Measurements from ENCODE around the gene PIK3CD.
"Not testable (repeated sequence)": the region's sequence is repeated elsewhere in the genome, so short reads cannot be mapped to it uniquely, and the experiment has no call there.

The PIK3CD gene

DNA sequence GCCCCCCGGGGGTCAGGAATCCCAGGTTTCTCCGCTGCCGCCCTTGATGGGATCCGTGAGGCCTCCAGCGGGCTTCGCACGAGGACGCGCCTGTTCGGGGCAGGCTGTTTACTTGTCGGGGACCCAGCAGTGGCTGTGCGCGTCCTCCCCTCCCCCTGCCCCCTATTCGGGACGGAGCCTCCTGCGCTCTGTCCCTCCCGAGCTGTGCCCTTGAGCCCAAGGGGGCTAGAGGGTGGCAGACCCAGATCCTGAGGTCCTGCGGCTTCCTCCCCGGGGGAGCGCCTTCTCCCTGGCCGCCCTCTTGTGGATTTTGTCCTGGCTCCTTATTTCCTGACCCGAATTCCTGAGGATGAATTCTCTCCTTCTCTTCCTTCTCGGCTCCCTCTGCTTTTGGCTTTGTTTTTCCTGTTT, 38.4 kb downstream of the PIK3CD start:
- DNase-seq (ENCODE audit: low spot score) = peak; percentile 28

DNA sequence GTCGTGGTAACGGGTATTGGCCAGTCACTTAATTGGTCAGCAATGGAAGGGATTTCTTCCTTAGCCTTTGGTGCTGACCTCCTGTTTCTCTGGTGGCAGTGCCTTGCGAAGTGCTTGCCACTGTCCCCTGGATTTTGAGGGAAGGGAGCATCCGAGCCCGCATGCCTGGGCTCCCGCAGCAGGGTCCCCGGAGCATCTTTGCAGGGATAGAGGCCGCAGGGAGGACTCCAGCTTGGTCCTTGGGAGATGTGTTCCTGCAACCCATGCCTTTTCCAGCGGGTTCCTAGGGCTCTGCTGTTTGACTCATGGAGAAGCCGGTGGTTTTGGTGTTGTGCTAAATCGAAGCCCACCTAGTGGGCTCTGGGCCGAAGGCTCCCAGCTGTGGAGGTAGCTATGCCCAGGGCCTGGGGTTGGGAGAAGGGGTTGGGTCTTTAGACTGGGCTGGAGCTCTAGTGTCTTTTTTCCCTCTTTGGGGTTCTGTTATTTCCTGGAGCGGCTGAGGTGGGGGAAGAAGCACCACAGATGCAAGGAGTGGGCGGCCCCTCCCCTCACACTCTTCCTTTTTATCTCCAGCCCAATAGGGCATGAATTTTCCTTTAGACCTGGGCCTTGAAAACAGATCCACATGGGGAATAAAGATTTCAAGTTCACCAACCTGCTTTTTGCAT, 39.0 kb downstream of the PIK3CD start:
- DNase-seq (ENCODE audit: low spot score) = no peak

- no peak for DNase-seq (ENCODE audit: low spot score)
These were observed 39.5 kb downstream of the PIK3CD start for GRCh38 chr1:9691108-9691445.

- DNase-seq (ENCODE audit: low spot score) = no peak
These were observed 40.2 kb downstream of the PIK3CD start for GRCh38 chr1:9691691-9692090.

- no peak for DNase-seq (ENCODE audit: low spot score)
These were observed 45.3 kb downstream of the PIK3CD start for GRCh38 chr1:9696793-9697192.

- DNase-seq (ENCODE audit: low spot score) = no peak
These were observed 47.8 kb downstream of the PIK3CD start for GRCh38 chr1:9699361-9699760.

DNA sequence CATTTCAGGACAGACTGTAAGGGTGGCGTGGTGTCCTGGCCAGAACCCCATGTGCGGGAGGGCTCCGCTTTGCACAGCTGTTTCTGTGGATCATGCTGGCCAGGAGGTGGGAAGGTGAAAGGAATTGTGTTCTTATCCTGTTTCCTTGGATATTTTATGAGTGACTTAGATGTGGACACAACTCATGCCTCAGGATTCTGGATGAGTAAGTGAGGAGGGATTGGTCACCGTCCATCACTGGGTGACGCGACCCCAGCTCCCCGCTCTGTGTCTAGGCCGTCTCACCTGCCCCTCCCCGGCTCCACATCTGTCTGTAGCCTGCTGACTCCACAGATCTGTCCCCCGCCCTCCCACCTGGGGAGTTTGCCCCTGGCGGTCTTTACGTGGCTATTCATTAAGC, 48.8 kb downstream of the PIK3CD start:
- no peak for DNase-seq (ENCODE audit: low spot score)

- no peak for DNase-seq (ENCODE audit: low spot score)
These were observed 50.1 kb downstream of the PIK3CD start for GRCh38 chr1:9701665-9702064.

DNA sequence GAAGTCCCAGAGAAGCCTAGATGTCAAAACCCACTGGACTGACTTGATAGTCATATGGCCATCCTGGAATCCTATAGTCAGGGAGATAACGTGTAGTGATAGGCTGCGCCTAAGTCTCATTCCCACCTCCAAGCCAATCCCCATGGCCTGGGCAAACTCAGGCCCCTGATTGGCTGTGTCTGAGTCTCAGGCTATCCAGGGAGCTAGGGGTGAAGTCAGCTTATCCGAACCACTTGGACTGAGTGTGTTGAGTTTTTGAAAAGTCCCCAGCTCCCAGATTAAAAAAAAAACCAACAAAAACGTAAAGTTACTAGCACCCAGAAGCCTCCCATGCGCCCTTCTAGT, 51.6 kb downstream of the PIK3CD start:
- DNase-seq (ENCODE audit: low spot score) = no peak

GRCh38 chr1:9703681-9704080, 52.1 kb downstream of the PIK3CD start:
- no peak for DNase-seq (ENCODE audit: low spot score)

GRCh38 chr1:9705337-9706093, 54.0 kb downstream of the PIK3CD start:
- no peak for DNase-seq (ENCODE audit: low spot score)

GRCh38 chr1:9706178-9706577, 54.6 kb downstream of the PIK3CD start:
- no peak for DNase-seq (ENCODE audit: low spot score)

DNA sequence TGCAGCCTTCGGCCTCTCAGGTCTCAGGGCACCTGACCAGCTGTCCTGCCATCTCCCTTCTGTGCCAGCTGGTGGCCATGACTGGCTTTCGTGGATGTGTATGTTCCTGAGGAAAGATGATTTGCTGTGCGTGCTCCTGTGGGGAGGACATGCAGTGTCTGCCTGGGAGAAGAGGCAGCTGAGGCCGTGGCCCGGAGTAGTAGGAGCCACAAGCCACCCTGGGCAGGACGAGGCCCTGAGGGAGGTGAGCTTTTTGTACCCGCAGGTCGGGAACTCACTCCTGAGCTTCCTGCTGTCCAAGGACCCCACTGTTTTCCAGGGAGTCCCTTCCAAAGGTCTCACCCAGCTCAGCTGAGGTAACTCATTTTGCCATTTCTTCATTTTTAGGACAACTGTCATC, 58.5 kb downstream of the PIK3CD start:
- DNase-seq (ENCODE audit: low spot score) = no peak

DNA sequence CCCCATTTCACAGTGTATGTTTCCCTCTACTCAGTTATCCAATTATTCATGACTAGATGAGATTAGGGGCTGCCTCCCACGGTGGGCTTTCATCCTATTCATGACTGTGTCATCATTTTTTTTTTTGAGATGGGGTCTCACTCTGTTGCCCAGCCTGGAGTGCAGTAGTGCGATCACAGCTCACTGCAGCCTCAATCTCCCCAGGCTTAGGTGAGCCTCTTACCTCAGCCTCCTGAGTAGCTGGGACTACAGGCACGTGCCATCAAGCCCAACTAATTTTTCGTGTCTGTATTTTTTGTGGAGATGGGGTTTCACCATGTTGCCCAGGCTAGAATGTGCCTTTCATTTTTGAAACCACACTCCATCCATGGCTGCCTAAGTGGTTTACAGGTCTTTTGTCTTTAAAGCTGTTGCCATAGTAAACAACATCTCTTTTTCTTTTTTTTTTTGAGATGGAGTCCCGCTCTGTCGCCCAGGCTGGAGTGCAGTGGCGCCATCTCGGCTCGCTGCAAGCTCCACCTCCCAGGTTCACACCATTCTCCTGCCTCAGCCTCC, 60.0 kb downstream of the PIK3CD start:
- no peak for DNase-seq (ENCODE audit: low spot score)

DNA sequence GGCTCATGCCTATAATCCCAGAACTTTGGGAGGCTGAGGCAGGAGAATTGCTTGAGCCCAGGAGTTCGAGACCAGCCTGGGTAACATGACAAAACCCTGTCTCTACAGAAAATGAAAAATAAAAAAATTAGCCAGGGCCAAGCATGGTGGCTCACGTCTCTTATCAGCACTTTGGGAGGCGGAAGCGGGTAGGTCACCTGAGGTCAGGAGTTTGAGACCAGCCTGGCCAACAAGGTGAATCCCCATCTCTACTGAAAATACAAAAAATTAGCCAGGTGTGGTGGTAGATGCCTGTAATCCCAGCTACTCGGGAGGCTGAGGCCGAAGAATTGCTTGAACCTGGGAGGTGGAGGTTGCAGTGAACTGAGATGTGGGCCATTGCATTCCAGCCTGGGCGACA, 61.2 kb downstream of the PIK3CD start:
- DNase-seq (ENCODE audit: low spot score) = not testable (repeated sequence)

GRCh38 chr1:9714257-9714718, 62.8 kb downstream of the PIK3CD start:
- no peak for DNase-seq (ENCODE audit: low spot score)

DNA sequence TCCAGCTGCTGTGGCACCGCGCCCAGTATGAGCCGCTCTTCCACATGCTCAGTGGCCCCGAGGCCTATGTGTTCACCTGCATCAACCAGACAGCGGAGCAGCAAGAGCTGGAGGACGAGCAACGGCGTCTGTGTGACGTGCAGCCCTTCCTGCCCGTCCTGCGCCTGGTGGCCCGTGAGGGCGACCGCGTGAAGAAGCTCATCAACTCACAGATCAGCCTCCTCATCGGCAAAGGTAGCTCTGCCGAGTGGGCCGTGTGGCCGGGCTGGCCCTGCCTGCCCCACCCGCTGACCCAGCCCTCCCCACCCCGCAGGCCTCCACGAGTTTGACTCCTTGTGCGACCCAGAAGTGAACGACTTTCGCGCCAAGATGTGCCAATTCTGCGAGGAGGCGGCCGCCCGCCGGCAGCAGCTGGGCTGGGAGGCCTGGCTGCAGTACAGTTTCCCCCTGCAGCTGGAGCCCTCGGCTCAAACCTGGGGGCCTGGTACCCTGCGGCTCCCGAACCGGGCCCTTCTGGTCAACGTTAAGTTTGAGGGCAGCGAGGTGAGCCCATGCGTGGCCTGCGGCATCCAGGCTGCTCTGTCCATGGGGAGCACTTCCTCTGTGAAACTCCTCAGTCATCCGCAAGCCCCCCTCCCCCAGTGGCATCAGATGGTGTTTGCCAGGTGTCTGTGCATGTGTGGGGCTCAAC, 64.2 kb downstream of the PIK3CD start:
- no peak for DNase-seq (ENCODE audit: low spot score)

DNA sequence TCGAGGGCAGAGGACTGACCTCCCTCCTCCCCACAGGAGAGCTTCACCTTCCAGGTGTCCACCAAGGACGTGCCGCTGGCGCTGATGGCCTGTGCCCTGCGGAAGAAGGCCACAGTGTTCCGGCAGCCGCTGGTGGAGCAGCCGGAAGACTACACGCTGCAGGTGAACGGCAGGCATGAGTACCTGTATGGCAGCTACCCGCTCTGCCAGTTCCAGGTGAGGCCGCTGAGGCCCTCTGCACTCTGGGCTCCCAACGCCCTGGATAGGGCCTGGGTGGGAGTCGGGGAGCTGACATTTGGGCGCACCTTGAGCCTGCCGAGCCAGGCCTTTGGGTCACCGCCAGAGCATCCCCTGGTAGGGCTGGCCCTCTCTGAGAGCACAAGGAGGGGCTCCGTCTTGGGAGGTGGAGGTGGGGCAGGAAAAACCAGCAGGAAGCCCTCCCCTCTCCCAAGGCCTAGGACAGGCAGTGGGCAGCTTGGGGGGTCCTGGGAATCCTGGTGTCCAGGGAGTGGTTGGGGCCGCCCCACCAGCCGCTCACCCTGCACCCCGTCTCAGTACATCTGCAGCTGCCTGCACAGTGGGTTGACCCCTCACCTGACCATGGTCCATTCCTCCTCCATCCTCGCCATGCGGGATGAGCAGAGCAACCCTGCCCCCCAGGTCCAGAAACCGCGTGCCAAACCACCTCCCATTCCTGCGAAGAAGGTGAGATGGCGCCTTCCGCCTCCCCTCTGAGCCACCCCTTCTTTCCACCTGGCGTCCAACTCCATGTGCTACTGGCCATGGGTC, 65.1 kb downstream of the PIK3CD start:
- DNase-seq (ENCODE audit: low spot score) = no peak

- no peak for DNase-seq (ENCODE audit: low spot score)
These were observed 65.9 kb downstream of the PIK3CD start for GRCh38 chr1:9717193-9718005.

DNA sequence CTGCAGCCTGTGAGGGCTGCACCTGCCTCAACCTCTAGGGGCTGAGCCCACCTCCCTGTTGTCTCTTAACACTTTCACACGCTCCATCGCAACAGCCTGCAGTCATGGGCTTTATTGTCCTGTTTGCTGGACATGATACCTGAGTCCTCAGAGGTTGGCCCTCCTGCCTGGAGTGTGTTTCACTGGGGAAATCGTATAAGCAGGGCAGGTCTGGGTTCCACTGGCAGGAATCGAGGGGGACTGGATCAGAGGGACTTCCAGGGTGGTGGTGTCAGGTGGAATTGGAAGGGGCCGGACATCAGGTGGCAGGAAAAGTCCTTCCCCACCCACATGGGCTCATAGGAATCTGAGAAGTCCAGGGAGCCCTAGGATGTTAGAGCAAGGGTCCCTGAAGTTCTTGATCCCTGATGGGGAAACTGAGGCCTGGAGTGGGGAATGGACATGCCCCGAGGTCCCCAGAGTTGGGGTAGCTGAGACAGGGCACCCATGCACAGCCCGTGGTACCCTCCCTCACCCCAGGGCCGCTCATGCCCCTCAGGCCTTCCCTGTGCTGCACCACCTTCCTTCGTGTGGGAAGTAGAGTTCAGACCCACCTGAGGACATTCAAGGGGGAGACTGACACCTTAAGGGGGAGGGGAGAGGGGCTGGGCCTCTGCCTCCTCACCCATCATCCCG, 66.6 kb downstream of the PIK3CD start:
- DNase-seq (ENCODE audit: low spot score) = no peak

Data from cerebellar cortex (tissue), 1 donor.